ENCODE measurements around the gene CCDC120.

DNA sequence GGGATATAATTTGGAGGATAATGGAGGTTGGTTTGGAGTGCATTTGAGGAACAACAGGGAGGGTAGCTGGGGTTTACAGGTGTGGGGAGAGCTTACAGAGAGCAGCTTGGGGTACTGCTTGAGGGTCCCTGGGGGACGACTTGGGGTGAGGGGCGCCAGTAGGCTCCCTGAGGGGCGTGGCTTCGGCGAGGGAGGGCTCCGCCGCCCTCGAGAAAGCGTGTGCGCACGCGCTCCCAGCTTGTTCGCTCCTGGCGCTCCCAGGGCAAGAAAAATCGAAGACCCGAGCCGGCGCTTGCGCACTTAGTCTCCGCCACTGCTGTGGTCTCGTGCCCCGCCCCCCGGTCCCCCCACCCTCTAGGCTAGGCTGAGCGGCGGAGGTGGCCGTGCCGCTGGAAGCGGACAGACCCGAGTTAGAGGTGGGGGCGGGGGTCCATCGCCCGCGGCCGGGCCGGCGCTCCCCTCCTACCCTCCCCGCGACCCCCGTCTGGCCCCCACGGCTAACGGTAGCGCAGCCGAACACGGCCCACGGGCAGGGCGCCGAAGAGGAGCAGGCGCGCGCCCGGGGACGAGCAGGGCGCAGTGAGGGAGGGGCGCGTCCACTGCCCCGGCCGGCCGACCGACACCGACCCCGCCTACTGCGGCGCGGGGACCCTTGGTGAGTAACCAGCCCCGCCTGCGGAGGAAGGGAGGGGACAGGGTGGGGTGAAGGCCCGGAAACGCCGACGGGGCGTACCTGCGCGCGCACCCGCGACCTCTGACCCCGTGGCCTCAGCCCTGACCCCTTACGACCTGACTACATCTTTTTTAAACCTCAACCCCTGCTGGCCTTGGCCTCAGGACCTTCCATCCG, 5.4 kb upstream of the CCDC120 start:
- TF ChIP-seq GATA3 (IDR thresholded peaks at IDR 0.05; ENCODE audit: low read depth, low read length) (no peak), GATA2 (IDR thresholded peaks at IDR 0.05; ENCODE audit: low read depth, low read length) (no peak)

Measured in SH-SY5Y (cell line).